MM.1S (cell line): ENCODE data around the gene SMIM22.

Experiments
- EZH2phosphoT487 ChIP-seq: fragments of 300-600 bp; sonication (generic); IDR thresholded peaks from 2 replicates; pipeline ENCODE4 v1.6.1; 2018; ENCODE audit warnings: antibody characterized with exemption, low read length
- TF ChIP-seq, protein P1 (sequence below): fragments of 300-600 bp; sonication (generic); IDR thresholded peaks from 2 replicates; pipeline ENCODE4 v1.5.1; 2016; ENCODE audit warnings: antibody characterized with exemption, low read length, mixed read lengths

DNA sequence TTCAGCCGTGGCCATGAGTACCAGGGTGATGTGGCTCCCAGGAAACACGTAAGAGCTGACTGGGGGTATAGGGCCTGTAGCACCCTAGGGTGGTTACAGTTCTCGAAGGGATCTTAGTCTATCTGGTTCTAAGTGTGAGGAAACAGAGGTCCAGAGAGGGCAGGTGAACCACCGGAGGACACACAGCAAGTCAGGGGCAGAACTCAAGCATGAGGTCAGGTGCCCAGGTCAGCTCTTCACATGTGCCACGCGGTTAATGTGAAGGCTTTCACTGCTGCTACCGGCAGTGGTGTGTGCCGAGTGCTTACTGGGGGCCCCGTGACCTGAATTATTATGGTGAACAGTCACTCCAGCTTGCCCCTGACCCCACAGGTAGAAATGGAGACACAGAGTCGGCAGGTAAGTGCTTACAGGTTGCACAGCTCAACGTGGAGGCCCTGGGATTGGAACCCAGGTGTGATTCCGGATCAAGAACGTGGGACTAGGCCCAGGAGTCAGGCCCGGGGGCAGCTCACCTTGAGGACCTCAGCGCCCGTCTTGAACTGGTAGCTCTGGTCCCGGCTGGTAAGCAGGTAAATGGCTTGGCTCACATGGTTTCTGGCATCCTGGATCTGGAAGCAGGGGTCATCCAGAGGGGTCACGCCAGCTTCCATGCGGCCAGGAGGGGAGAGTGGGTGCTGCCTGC is 4.1 kb downstream of the SMIM22 start:
- TF ChIP-seq, protein P1, sequence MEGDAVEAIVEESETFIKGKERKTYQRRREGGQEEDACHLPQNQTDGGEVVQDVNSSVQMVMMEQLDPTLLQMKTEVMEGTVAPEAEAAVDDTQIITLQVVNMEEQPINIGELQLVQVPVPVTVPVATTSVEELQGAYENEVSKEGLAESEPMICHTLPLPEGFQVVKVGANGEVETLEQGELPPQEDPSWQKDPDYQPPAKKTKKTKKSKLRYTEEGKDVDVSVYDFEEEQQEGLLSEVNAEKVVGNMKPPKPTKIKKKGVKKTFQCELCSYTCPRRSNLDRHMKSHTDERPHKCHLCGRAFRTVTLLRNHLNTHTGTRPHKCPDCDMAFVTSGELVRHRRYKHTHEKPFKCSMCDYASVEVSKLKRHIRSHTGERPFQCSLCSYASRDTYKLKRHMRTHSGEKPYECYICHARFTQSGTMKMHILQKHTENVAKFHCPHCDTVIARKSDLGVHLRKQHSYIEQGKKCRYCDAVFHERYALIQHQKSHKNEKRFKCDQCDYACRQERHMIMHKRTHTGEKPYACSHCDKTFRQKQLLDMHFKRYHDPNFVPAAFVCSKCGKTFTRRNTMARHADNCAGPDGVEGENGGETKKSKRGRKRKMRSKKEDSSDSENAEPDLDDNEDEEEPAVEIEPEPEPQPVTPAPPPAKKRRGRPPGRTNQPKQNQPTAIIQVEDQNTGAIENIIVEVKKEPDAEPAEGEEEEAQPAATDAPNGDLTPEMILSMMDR, result no peak
- no peak for TF ChIP-seq EZH2phosphoT487
